Amniotic stem cell (primary cell): Measurements from ENCODE around the gene TBCK.

Experiments used
- DNase-seq: peaks from one replicate; lab custom pipeline; 2025; lab: John Stamatoyannopoulos, UW

Gene TBCK

GRCh38 chr4:106038908-106039307 is 277.1 kb downstream of the TBCK start:
- DNase-seq, result no peak

GRCh38 chr4:106038012-106038411 is 278.0 kb downstream of the TBCK start:
- no peak for DNase-seq

GRCh38 chr4:106036848-106037247 is 279.2 kb downstream of the TBCK start:
- no peak for DNase-seq

GRCh38 chr4:106036334-106036733 is 279.7 kb downstream of the TBCK start:
- no peak for DNase-seq

- no peak for DNase-seq
Observed at GRCh38 chr4:106035204-106035603, 280.8 kb downstream of the TBCK start.

GRCh38 chr4:106034751-106035150 is 281.3 kb downstream of the TBCK start:
- DNase-seq, result no peak

- no peak for DNase-seq
Observed at GRCh38 chr4:106034220-106034619, 281.8 kb downstream of the TBCK start.

GRCh38 chr4:106033469-106033868 is 282.5 kb downstream of the TBCK start:
- DNase-seq, result no peak

- DNase-seq, result no peak
Observed at GRCh38 chr4:106032851-106033286, 283.1 kb downstream of the TBCK start.

GRCh38 chr4:106022454-106022853 is 293.6 kb downstream of the TBCK start:
- no peak for DNase-seq

GRCh38 chr4:106021737-106022410 is 294.1 kb downstream of the TBCK start:
- DNase-seq, result no peak

- peak; percentile 37 for DNase-seq
Observed at GRCh38 chr4:106019771-106020170, 296.2 kb downstream of the TBCK start.

- no peak for DNase-seq
Observed at GRCh38 chr4:106017975-106018374, 298.0 kb downstream of the TBCK start.

GRCh38 chr4:106011387-106011786 is 304.6 kb downstream of the TBCK start:
- no peak for DNase-seq

GRCh38 chr4:106010761-106011160 is 305.2 kb downstream of the TBCK start:
- DNase-seq, result no peak

GRCh38 chr4:106002994-106003393 is 313.0 kb downstream of the TBCK start:
- DNase-seq, result no peak

GRCh38 chr4:105998171-105999063 is 317.6 kb downstream of the TBCK start:
- DNase-seq, result no peak

- no peak for DNase-seq
Observed at GRCh38 chr4:105996845-105997244, 319.2 kb downstream of the TBCK start.

- DNase-seq, result no peak
Observed at GRCh38 chr4:105994841-105995501, 321.0 kb downstream of the TBCK start.

- DNase-seq, result no peak
Observed at GRCh38 chr4:105994061-105994460, 321.9 kb downstream of the TBCK start.

- no peak for DNase-seq
Observed at GRCh38 chr4:105992641-105993305, 323.2 kb downstream of the TBCK start.

- no peak for DNase-seq
Observed at GRCh38 chr4:105991726-105992125, 324.3 kb downstream of the TBCK start.
